Natural killer cell (primary cell): ENCODE data around the gene TMEM174. TPM values are rescaled to one million over a fixed set of nuclear protein-coding genes. Genes with fewer than 3 reads are reported as not detected.
A peak's percentile ranks its signal among the peaks of the same experiment; 100 is the strongest.

Experiments
- ATAC-seq, 3 donors: fragments of 150-1000 bp in 2 of 3; fragments of 200-7000 bp in 1 of 3; cut with Tn5 transposase; 1 replicate in 1 of 3; 2 replicates in 2 of 3; pipeline ENCODE4 v1.10.0; 2021; ENCODE audit warnings: mild to moderate bottlenecking in 2 of 3, moderate library complexity in 2 of 3
- DNase-seq, 2 donors: peaks; one replicate each; pipeline versions ENCODE4 v3.0.0 to v3.0.0-alpha.2; 2013 to 2021; ENCODE audit warnings: mixed read lengths in 1 of 2
- H3K27ac ChIP-seq: one replicate; pipeline ENCODE4 v1.5.1; 2013; ENCODE audit warnings: mild to moderate bottlenecking, low read length
- H3K27me3 ChIP-seq: one replicate; pipeline ENCODE4 v1.6.1; 2013; ENCODE audit warnings: low read length; ENCODE audit not compliant: control insufficient read depth, insufficient read depth
- H3K36me3 ChIP-seq: one replicate; pipeline ENCODE4 v1.6.1; 2013; ENCODE audit warnings: low read length; ENCODE audit not compliant: control insufficient read depth, insufficient read depth
- H3K4me1 ChIP-seq: one replicate; pipeline ENCODE4 v1.6.1; 2013; ENCODE audit warnings: low read length; ENCODE audit not compliant: control insufficient read depth, insufficient read depth
- H3K4me3 ChIP-seq: one replicate; pipeline ENCODE4 v1.5.1; 2013; ENCODE audit warnings: low read length
- H3K9me3 ChIP-seq: one replicate; pipeline ENCODE4 v1.6.1; 2013; ENCODE audit warnings: low read length; ENCODE audit not compliant: control insufficient read depth, insufficient read depth
- H3K27ac Mint-ChIP-seq, 2 donors: one replicate each; pipeline ENCODE4 v1.8.0; 2022; ENCODE audit warnings: mild to moderate bottlenecking in 2 of 2, mixed read lengths in 2 of 2, moderate library complexity in 1 of 2
- H3K27me3 Mint-ChIP-seq, 2 donors: one replicate each; pipeline ENCODE4 v1.8.0; 2022; ENCODE audit warnings: low read depth in 2 of 2, mixed read lengths in 2 of 2
- H3K36me3 Mint-ChIP-seq: one replicate; pipeline ENCODE4 v1.8.0; 2022; ENCODE audit warnings: mixed read lengths
- H3K4me1 Mint-ChIP-seq, 2 donors: one replicate each; pipeline ENCODE4 v1.8.0; 2022; ENCODE audit warnings: mixed read lengths in 2 of 2
- H3K4me3 Mint-ChIP-seq: one replicate; pipeline ENCODE4 v1.8.0; 2022; ENCODE audit warnings: mild to moderate bottlenecking, moderate library complexity, mixed read lengths
- H3K9me3 Mint-ChIP-seq, 2 donors: one replicate each; pipeline ENCODE4 v1.8.0; 2022; ENCODE audit warnings: mixed read lengths in 2 of 2
- CTCF ChIP-seq: fragments of 200-600 bp; IDR thresholded peaks from one replicate; pipeline ENCODE4 v1.8.0; 2022; ENCODE audit warnings: antibody characterized with exemption
- WGBS: methylation state at CpG from one replicate; pipeline ENCODE4 v1.1.7; 2013; ENCODE audit warnings: missing lambda C conversion rate; ENCODE audit not compliant: insufficient coverage; 5-methylcytosine and 5-hydroxymethylcytosine counted together
- intact Hi-C: fragments of 100-400 bp; cut with micrococcal nuclease; formaldehyde crosslinking; loops from one replicate; pipeline ENCODE4 v1.14.2; 2022
- total RNA-seq, 4 donors: library from RNA; stranded (reverse); fragments of 120-200 nt in 1 of 4; gene quantifications; one replicate each; pipeline versions ENCODE4 v1.2.3 to v1.2.4, GENCODE V29; 2013 to 2022

TMEM174 gene
- total RNA-seq, 3 donors from 2014 or later (not counting 1 experiment from before 2014, with no cell fraction given): not detected

- no peak for ATAC-seq
- no peak overlapping the region for H3K4me3 ChIP-seq
- Mint-ChIP-seq H3K4me3 (no peak overlapping the region), H3K9me3 (no peaks in the 10 kb centered on the region), H3K27ac (no peak overlapping the region), H3K4me1 (peaks cover 22 to 24% of the 10 kb centered on the region in 2 donors), H3K27me3 (peaks cover 23 to 25% of the 10 kb centered on the region in 2 donors), H3K36me3 (no peaks in the 10 kb centered on the region)
- H3K4me1 ChIP-seq: peaks cover 17% of the 10 kb centered on the region
- intact Hi-C loops: no loop called here
- no peaks in the 10 kb centered on the region for H3K9me3 ChIP-seq
- H3K27ac ChIP-seq: no peak overlapping the region
- DNase-seq: no peak
- peaks cover 38% of the 10 kb centered on the region for H3K27me3 ChIP-seq
- WGBS: 89% methylated on average over 3 of the region's 4 CpGs
- no peaks in the 10 kb centered on the region for H3K36me3 ChIP-seq
- no peak for TF ChIP-seq CTCF
Measured at GRCh38 chr5:73158313-73158712, 14.7 kb upstream of the TMEM174 start.

- H3K27ac Mint-ChIP-seq: peak overlapping the region in 1 of 2 donors; percentile 60
- DNase-seq (peak in 1 of 2 donors; percentile 73), ATAC-seq (peak; percentile 42 to 72 (median 52))
- 0% methylated on average over 3 of the region's 4 CpGs for WGBS
- Histone ChIP-seq H3K36me3 (no peaks in the 10 kb centered on the region), H3K9me3 (no peaks in the 10 kb centered on the region), H3K4me1 (peaks cover 17% of the 10 kb centered on the region), H3K4me3 (no peak overlapping the region), H3K27me3 (peaks cover 43% of the 10 kb centered on the region), H3K27ac (no peak overlapping the region)
- TF ChIP-seq CTCF: no peak
- H3K36me3 Mint-ChIP-seq: no peaks in the 10 kb centered on the region
- H3K4me1 Mint-ChIP-seq: peaks cover 22 to 24% of the 10 kb centered on the region in 2 donors
- peak overlapping the region; percentile 61 for H3K4me3 Mint-ChIP-seq
- peaks cover 24 to 32% of the 10 kb centered on the region in 2 donors for H3K27me3 Mint-ChIP-seq
- H3K9me3 Mint-ChIP-seq: no peaks in the 10 kb centered on the region
- intact Hi-C loops: no loop called here
Measured at GRCh38 chr5:73160239-73160671, 12.7 kb upstream of the TMEM174 start.

GRCh38 chr5:73170522-73170921 lies 2.5 kb upstream of the TMEM174 start:
- Histone ChIP-seq H3K27me3 (peaks cover 4% of the 10 kb centered on the region), H3K4me1 (no peaks in the 10 kb centered on the region), H3K27ac (no peak overlapping the region), H3K4me3 (no peak overlapping the region), H3K9me3 (no peaks in the 10 kb centered on the region), H3K36me3 (no peaks in the 10 kb centered on the region)
- Mint-ChIP-seq H3K4me1 (peaks cover 4 to 6% of the 10 kb centered on the region in 2 donors), H3K4me3 (no peak overlapping the region), H3K27me3 (peaks cover 14 to 57% of the 10 kb centered on the region in 2 donors), H3K36me3 (no peaks in the 10 kb centered on the region), H3K9me3 (no peaks in the 10 kb centered on the region), H3K27ac (no peak overlapping the region)
- peak; percentile 43 for TF ChIP-seq CTCF
- ATAC-seq (peak in 2 of 3 donors; percentile 54 to 65), DNase-seq (peak in 1 of 2 donors; percentile 48)
- intact Hi-C loops: no loop called here

GRCh38 chr5:73171495-73171894 lies 1.5 kb upstream of the TMEM174 start:
- ATAC-seq (no peak), DNase-seq (no peak)
- peaks cover 17 to 50% of the 10 kb centered on the region in 2 donors for H3K27me3 Mint-ChIP-seq
- H3K27ac Mint-ChIP-seq: no peak overlapping the region
- no peaks in the 10 kb centered on the region for H3K9me3 Mint-ChIP-seq
- no peaks in the 10 kb centered on the region for H3K36me3 Mint-ChIP-seq
- Histone ChIP-seq H3K27me3 (peaks cover 4% of the 10 kb centered on the region), H3K36me3 (no peaks in the 10 kb centered on the region), H3K4me1 (no peaks in the 10 kb centered on the region), H3K27ac (no peak overlapping the region), H3K9me3 (no peaks in the 10 kb centered on the region), H3K4me3 (no peak overlapping the region)
- peaks cover 4 to 6% of the 10 kb centered on the region in 2 donors for H3K4me1 Mint-ChIP-seq
- intact Hi-C loops: no loop called here
- H3K4me3 Mint-ChIP-seq: no peak overlapping the region
- no peak for TF ChIP-seq CTCF
